Keratinocyte (primary cell): ENCODE data around the gene KLK8. TPM values are rescaled to one million over a fixed set of nuclear protein-coding genes. Genes with fewer than 3 reads are reported as not detected.

Experiments used
- DNase-seq: peaks from one replicate; pipeline ENCODE4 v3.0.0-alpha.2; 2011; ENCODE audit warnings: low read depth, missing footprints, low spot score
- FAIRE-seq: peaks from 2 replicates; lab custom pipeline; 2011; peaks lifted over from hg19 to GRCh38; lab: Jason Lieb, UNC
- H2AFZ ChIP-seq: 2 replicates; pipeline ENCODE4 v1.6.0; 2012; ENCODE audit warnings: low read length, control low read depth, inconsistent platforms; ENCODE audit not compliant: control insufficient read depth
- H3K27ac ChIP-seq: 2 replicates; pipeline ENCODE4 v1.5.1; 2011; ENCODE audit warnings: low read length; ENCODE audit not compliant: control insufficient read depth, insufficient read depth
- H3K27me3 ChIP-seq: 3 replicates; pipeline ENCODE4 v1.6.0; 2011; ENCODE audit warnings: low read length; ENCODE audit not compliant: control insufficient read depth, insufficient read depth; ENCODE audit errors: extremely low read depth
- H3K36me3 ChIP-seq, 2 experiments: 2 replicates in 1 of 2; 3 replicates in 1 of 2; pipeline ENCODE4 v1.5.1; 2011; ENCODE audit warnings: low read length in 2 of 2, mild to moderate bottlenecking in 1 of 2; ENCODE audit not compliant: control insufficient read depth in 2 of 2, insufficient read depth in 2 of 2; ENCODE audit errors: extremely low read depth in 1 of 2
- H3K4me1 ChIP-seq: 3 replicates; pipeline ENCODE4 v1.5.1; 2011; ENCODE audit warnings: low read length; ENCODE audit not compliant: control insufficient read depth, insufficient read depth; ENCODE audit errors: extremely low read depth
- H3K4me2 ChIP-seq: 3 replicates; pipeline ENCODE4 v1.6.0; 2011; ENCODE audit warnings: low read depth, low read length; ENCODE audit not compliant: control insufficient read depth, insufficient read depth; ENCODE audit errors: extremely low read depth
- H3K4me3 ChIP-seq, 3 experiments: fragments of 200-600 bp in 1 of 3; sonication (generic) in 1 of 3; 2 replicates in 2 of 3; 3 replicates in 1 of 3; pipeline ENCODE4 v1.5.1; 2011 to 2016; ENCODE audit warnings: low read length in 3 of 3, mild to moderate bottlenecking in 3 of 3, control low read depth in 2 of 3, inconsistent platforms in 1 of 3, low read depth in 1 of 3, mixed read lengths in 1 of 3, mixed run types in 1 of 3, moderate library complexity in 1 of 3; ENCODE audit not compliant: control insufficient read depth in 2 of 3, insufficient read depth in 2 of 3; ENCODE audit errors: extremely low read depth in 1 of 3
- H3K79me2 ChIP-seq: 2 replicates; pipeline ENCODE4 v1.6.0; 2012; ENCODE audit warnings: low read length; ENCODE audit not compliant: control insufficient read depth, insufficient read depth
- H3K9ac ChIP-seq: 3 replicates; pipeline ENCODE4 v1.6.0; 2011; ENCODE audit warnings: low read length; ENCODE audit not compliant: control insufficient read depth, insufficient read depth; ENCODE audit errors: extremely low read depth
- H3K9me1 ChIP-seq: 3 replicates; pipeline ENCODE4 v1.6.0; 2011; ENCODE audit warnings: low read length; ENCODE audit not compliant: control insufficient read depth, insufficient read depth; ENCODE audit errors: extremely low read depth
- H3K9me3 ChIP-seq: 2 replicates; pipeline ENCODE4 v1.5.1; 2012; ENCODE audit warnings: low read depth, low read length; ENCODE audit not compliant: control insufficient read depth
- H4K20me1 ChIP-seq: 3 replicates; pipeline ENCODE4 v1.6.0; 2011; ENCODE audit warnings: low read length; ENCODE audit not compliant: control insufficient read depth, insufficient read depth; ENCODE audit errors: extremely low read depth
- EZH2 ChIP-seq: IDR thresholded peaks from one replicate; pipeline ENCODE4 v1.6.1; 2012; ENCODE audit warnings: inconsistent platforms, mild to moderate bottlenecking, low read length, moderate library complexity
- dilution Hi-C: fragments of 300-500 bp; cut with MboI; formaldehyde crosslinking; loops from one replicate; pipeline ENCODE4 v1.7.0; 2020; ENCODE audit warnings: low sequenced_read_pairs; ENCODE audit not compliant: extremely low pct_ligation_motif_present
- polyA plus RNA-seq, 5 experiments: library from polyadenylated mRNA; depleted of rRNA in 3 of 5; stranded (reverse) in 3 of 5; stranded (forward) in 1 of 5; unstranded in 1 of 5; fragments of >200 nt; gene quantifications; 1 replicate in 1 of 5; 2 replicates in 3 of 5; 3 replicates in 1 of 5; pipeline versions ENCODE4 v1.2.1 to v1.2.3, GENCODE V29; 2011 to 2012; ENCODE audit warnings: missing spikeins in 2 of 5, low read depth in 1 of 5, low replicate concordance in 1 of 5
- TF ChIP-seq, protein P1 (sequence below), 3 experiments: IDR thresholded peaks in 1 of 3; conservative IDR thresholded peaks in 1 of 3; optimal IDR thresholded peaks in 1 of 3; 2 replicates in 2 of 3; 3 replicates in 1 of 3; pipeline versions ENCODE3 to v1.5.1; 2011; ENCODE audit warnings: low read length in 3 of 3, mild to moderate bottlenecking in 3 of 3, moderate library complexity in 2 of 3, control low read depth in 1 of 3, inconsistent platforms in 1 of 3; ENCODE audit not compliant: insufficient read depth in 2 of 3; ENCODE audit errors: extremely low read depth in 1 of 3

Gene KLK8
- polyA plus RNA-seq, 1 donor (not counting 4 experiments of a cell fraction or from before 2014, with no cell fraction given): 118 TPM

GRCh38 chr19:50949861-50950260, 51.5 kb downstream of the KLK8 start:
- TF ChIP-seq EZH2: no peak
- TF ChIP-seq, protein P1, sequence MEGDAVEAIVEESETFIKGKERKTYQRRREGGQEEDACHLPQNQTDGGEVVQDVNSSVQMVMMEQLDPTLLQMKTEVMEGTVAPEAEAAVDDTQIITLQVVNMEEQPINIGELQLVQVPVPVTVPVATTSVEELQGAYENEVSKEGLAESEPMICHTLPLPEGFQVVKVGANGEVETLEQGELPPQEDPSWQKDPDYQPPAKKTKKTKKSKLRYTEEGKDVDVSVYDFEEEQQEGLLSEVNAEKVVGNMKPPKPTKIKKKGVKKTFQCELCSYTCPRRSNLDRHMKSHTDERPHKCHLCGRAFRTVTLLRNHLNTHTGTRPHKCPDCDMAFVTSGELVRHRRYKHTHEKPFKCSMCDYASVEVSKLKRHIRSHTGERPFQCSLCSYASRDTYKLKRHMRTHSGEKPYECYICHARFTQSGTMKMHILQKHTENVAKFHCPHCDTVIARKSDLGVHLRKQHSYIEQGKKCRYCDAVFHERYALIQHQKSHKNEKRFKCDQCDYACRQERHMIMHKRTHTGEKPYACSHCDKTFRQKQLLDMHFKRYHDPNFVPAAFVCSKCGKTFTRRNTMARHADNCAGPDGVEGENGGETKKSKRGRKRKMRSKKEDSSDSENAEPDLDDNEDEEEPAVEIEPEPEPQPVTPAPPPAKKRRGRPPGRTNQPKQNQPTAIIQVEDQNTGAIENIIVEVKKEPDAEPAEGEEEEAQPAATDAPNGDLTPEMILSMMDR (optimal IDR thresholded peaks at IDR 0.05 in 1 of 3, IDR thresholded peaks at IDR 0.05 in 1 of 3, conservative IDR thresholded peaks at IDR 0.05 in 1 of 3; ENCODE audit: extremely low read depth in 1 of 3, insufficient read depth in 2 of 3, low read length in 3 of 3): no peak
- no peaks in the 10 kb centered on the region for H3K9me1 ChIP-seq

DNA sequence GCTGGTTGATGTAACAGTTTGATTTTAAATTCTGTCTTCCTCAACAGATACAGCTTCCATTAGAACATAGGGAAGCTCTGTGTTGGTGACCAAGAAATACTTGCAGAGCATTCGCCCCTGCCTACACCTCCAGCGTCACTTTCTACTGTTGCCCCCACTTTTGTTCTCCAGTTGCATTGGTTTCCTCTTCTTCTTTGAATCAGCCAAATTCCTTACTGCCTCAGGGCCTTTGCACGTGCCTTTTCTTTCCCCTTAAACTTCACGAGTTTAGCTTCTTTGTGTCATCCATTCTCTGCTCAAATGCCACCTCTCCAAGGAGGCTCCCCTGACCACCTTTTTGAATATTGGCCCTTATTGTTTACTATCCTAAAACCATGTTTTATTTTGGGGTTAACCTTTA, 54.3 kb downstream of the KLK8 start:
- H3K4me2 ChIP-seq: no peak overlapping the region
- H3K27ac ChIP-seq: no peak overlapping the region
- TF ChIP-seq, protein P1 (optimal IDR thresholded peaks at IDR 0.05 in 1 of 3, IDR thresholded peaks at IDR 0.05 in 1 of 3, conservative IDR thresholded peaks at IDR 0.05 in 1 of 3; ENCODE audit: extremely low read depth in 1 of 3, insufficient read depth in 2 of 3, low read length in 3 of 3): no peak
- no peak for TF ChIP-seq EZH2
- no peaks in the 10 kb centered on the region for H3K9me3 ChIP-seq
- FAIRE-seq: no peak
- no peak overlapping the region for H3K9ac ChIP-seq
- H3K27me3 ChIP-seq: no peaks in the 10 kb centered on the region
- peaks cover 8% of the 10 kb centered on the region for H3K79me2 ChIP-seq
- H2AFZ ChIP-seq: no peak overlapping the region
- H3K4me3 ChIP-seq: no peak overlapping the region
- H3K36me3 ChIP-seq: peaks cover 9 to 14% of the 10 kb centered on the region in 2 experiments
- dilution Hi-C loops: no loop called here
- no peaks in the 10 kb centered on the region for H4K20me1 ChIP-seq
- peaks cover 23% of the 10 kb centered on the region for H3K4me1 ChIP-seq
- no peaks in the 10 kb centered on the region for H3K9me1 ChIP-seq
- no peak for DNase-seq

More at GRCh38 chr19:50949861-50950260, 51.5 kb downstream of the KLK8 start:
- Histone ChIP-seq H3K36me3 (peaks cover 9 to 14% of the 10 kb centered on the region in 2 experiments), H3K4me3 (no peak overlapping the region), H3K79me2 (peaks cover 14% of the 10 kb centered on the region), H2AFZ (no peak overlapping the region), H3K9ac (no peak overlapping the region), H3K27ac (no peak overlapping the region), H4K20me1 (no peaks in the 10 kb centered on the region), H3K27me3 (no peaks in the 10 kb centered on the region), H3K4me1 (peaks cover 19% of the 10 kb centered on the region), H3K9me3 (no peaks in the 10 kb centered on the region), H3K4me2 (no peak overlapping the region)
- FAIRE-seq: no peak
- no peak for DNase-seq
- dilution Hi-C loops: no loop called here

Other genes starting within 250 kb of the KLK8 start
- gene GPR32, start 231.1 kb downstream of the KLK8 start, polyA plus RNA-seq: not detected in 3 replicates
- not detected in 3 replicates for gene ACP4, start 211.2 kb downstream of the KLK8 start, polyA plus RNA-seq
- gene KLK1, start 177.8 kb downstream of the KLK8 start, polyA plus RNA-seq: 0.10 to 0.39 TPM (median 0.31 TPM) in 3 replicates
- gene KLK15, start 168.0 kb downstream of the KLK8 start, polyA plus RNA-seq: not detected in 3 replicates
- not detected in 3 replicates for gene KLK3, start 146.7 kb downstream of the KLK8 start, polyA plus RNA-seq
- 0.07 to 0.14 TPM in 2 of 3 replicates, not detected in the other for gene KLK2, start 128.2 kb downstream of the KLK8 start, polyA plus RNA-seq
- not detected in 3 replicates for gene KLK4, start 90.2 kb downstream of the KLK8 start, polyA plus RNA-seq
- gene KLK5, start 48.6 kb downstream of the KLK8 start, polyA plus RNA-seq: 425 to 882 TPM (median 477 TPM) in 3 replicates
- gene KLK6, start 32.0 kb downstream of the KLK8 start, polyA plus RNA-seq: 0.73 to 2.5 TPM (median 1.9 TPM) in 3 replicates
- gene KLK7, start 17.7 kb downstream of the KLK8 start, polyA plus RNA-seq: 22.4 to 33.8 TPM (median 29.2 TPM) in 3 replicates
- gene KLK10, start 18.1 kb upstream of the KLK8 start, polyA plus RNA-seq: 56.3 to 97.5 TPM (median 95.3 TPM) in 3 replicates
- 12.8 to 39.0 TPM (median 18.0 TPM) in 3 replicates for gene KLK11, start 25.0 kb upstream of the KLK8 start, polyA plus RNA-seq
- gene KLK12, start 33.4 kb upstream of the KLK8 start, polyA plus RNA-seq: not detected in 3 replicates
- 2.0 to 4.4 TPM (median 2.8 TPM) in 3 replicates for gene KLK13, start 63.5 kb upstream of the KLK8 start, polyA plus RNA-seq
- gene KLK14, start 81.3 kb upstream of the KLK8 start, polyA plus RNA-seq: 0.05 to 0.63 TPM (median 0.10 TPM) in 3 replicates
- 1.9 to 3.9 TPM (median 2.3 TPM) in 3 replicates for gene CTU1, start 106.8 kb upstream of the KLK8 start, polyA plus RNA-seq
- gene SIGLEC9, start 123.3 kb upstream of the KLK8 start, polyA plus RNA-seq: not detected in 3 replicates
- not detected in 3 replicates for gene SIGLEC7, start 140.7 kb upstream of the KLK8 start, polyA plus RNA-seq
- gene CD33, start 223.5 kb upstream of the KLK8 start, polyA plus RNA-seq: 0.16 TPM in 1 of 3 replicates, not detected in the others
- not detected in 3 replicates for gene SIGLECL1, start 249.5 kb upstream of the KLK8 start, polyA plus RNA-seq